ENCODE results near the gene FAM107B. TPM values are rescaled to one million over a fixed set of nuclear protein-coding genes. Genes with fewer than 3 reads are reported as not detected.

The FAM107B gene
- total and polyA plus RNA-seq, 2 donors (not counting 3 experiments of a cell fraction or from before 2014, with no cell fraction given): 39.2 to 176 TPM

DNA sequence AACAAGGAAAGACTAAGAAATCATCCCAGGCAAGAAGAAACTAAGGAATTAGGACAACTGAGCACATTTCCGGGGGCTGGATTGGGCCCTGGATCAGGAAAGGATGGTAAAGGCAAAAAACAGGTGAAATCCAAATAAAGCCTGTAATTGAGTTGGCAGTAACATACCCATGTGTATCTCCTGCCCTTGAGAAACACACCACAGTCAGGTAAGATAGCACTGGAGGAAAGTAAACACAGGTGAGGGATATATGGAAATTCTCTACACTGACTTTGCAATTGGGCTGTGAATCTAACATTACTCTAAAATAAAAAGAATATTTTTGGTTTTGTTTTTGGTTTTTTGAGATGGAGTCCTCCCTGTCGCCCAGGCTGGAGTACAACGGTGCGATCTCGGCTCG is 303.8 kb downstream of the FAM107B start:
- no TSS peak for BruUV-seq (replicated peaks)
- no peak overlapping the region for H3K4me3 ChIP-seq (replicated peaks in 1 of 3; ENCODE audit: insufficient read depth in 1 of 3, low read depth in 1 of 3, low read length in 3 of 3)
- H3K27me3 ChIP-seq (ENCODE audit: control insufficient read depth in 2 of 2, insufficient read depth in 2 of 2, low read length in 2 of 2): peaks cover 18 to 27% of the 10 kb centered on the region in 2 experiments
- no peaks in the 10 kb centered on the region for H3K9me3 ChIP-seq (replicated peaks; ENCODE audit: control insufficient read depth, insufficient read depth, low read length)
- DNase-seq (ENCODE audit: low read depth, low spot score) (no peak), FAIRE-seq (no peak)
- H3K27ac ChIP-seq (ENCODE audit: insufficient read depth, low read depth, low read length): no peak overlapping the region
- no peak overlapping the region for H3K4me2 ChIP-seq (ENCODE audit: insufficient read depth, low read length)
- dilution Hi-C loops (cut with MboI; ENCODE audit: extremely low pct_ligation_motif_present, low sequenced_read_pairs) (no loop called here), intact Hi-C loops (cut with micrococcal nuclease) (loop anchor here (10.0 kb wide), 2 partner anchors 166 to 856 kb away; no protein-coding TSS in a partner anchor)
- POLR2A ChIA-PET: no interaction called here
- H3K4me1 ChIP-seq (ENCODE audit: control insufficient read depth, extremely low read depth, insufficient read depth, low read length): no peaks in the 10 kb centered on the region
- no peak overlapping the region for H2AFZ ChIP-seq (ENCODE audit: low read depth, low read length)
- no peaks in the 10 kb centered on the region for H3K9me1 ChIP-seq (replicated peaks; ENCODE audit: control insufficient read depth, extremely low read depth, insufficient read depth, low read length)
- H3K36me3 ChIP-seq (ENCODE audit: control insufficient read depth in 2 of 2, extremely low read depth in 1 of 2, insufficient read depth in 2 of 2, low read length in 2 of 2): no peaks in the 10 kb centered on the region
- H3K9ac ChIP-seq (replicated peaks; ENCODE audit: extremely low read depth, insufficient read depth, low read length): no peak overlapping the region
- CTCF ChIA-PET: no interaction called here
- H4K20me1 ChIP-seq (replicated peaks; ENCODE audit: control insufficient read depth, extremely low read depth, insufficient read depth, low read length): no peaks in the 10 kb centered on the region
- H3K79me2 ChIP-seq (ENCODE audit: control insufficient read depth, insufficient read depth, low read length): no peaks in the 10 kb centered on the region
- TF ChIP-seq, protein P1, sequence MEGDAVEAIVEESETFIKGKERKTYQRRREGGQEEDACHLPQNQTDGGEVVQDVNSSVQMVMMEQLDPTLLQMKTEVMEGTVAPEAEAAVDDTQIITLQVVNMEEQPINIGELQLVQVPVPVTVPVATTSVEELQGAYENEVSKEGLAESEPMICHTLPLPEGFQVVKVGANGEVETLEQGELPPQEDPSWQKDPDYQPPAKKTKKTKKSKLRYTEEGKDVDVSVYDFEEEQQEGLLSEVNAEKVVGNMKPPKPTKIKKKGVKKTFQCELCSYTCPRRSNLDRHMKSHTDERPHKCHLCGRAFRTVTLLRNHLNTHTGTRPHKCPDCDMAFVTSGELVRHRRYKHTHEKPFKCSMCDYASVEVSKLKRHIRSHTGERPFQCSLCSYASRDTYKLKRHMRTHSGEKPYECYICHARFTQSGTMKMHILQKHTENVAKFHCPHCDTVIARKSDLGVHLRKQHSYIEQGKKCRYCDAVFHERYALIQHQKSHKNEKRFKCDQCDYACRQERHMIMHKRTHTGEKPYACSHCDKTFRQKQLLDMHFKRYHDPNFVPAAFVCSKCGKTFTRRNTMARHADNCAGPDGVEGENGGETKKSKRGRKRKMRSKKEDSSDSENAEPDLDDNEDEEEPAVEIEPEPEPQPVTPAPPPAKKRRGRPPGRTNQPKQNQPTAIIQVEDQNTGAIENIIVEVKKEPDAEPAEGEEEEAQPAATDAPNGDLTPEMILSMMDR (IDR thresholded peaks at IDR 0.05; ENCODE audit: extremely low read depth in 1 of 2, insufficient read depth in 1 of 2, low read depth in 1 of 2, low read length in 2 of 2): no peak
- TF ChIP-seq GATA2 (IDR thresholded peaks at IDR 0.05; ENCODE audit: insufficient read depth, insufficient read length, low read depth, low read length) (no peak), MYC (IDR thresholded peaks at IDR 0.05; ENCODE audit: low read depth, low read length) (no peak), POLR2AphosphoS5 (IDR thresholded peaks at IDR 0.05; ENCODE audit: insufficient read depth, low read depth, low read length) (no peak), JUN (IDR thresholded peaks at IDR 0.05; ENCODE audit: borderline replicate concordance, insufficient read depth, insufficient read length, low read depth) (no peak), FOS (IDR thresholded peaks at IDR 0.05; ENCODE audit: borderline replicate concordance, insufficient read depth, low read length) (no peak), EZH2 (IDR thresholded peaks at IDR 0.05; ENCODE audit: borderline replicate concordance, low read depth, low read length, severe bottlenecking) (no peak), POLR2A (IDR thresholded peaks at IDR 0.05; ENCODE audit: low read depth, low read length) (no peak)
- TF ChIP-seq, protein P2, sequence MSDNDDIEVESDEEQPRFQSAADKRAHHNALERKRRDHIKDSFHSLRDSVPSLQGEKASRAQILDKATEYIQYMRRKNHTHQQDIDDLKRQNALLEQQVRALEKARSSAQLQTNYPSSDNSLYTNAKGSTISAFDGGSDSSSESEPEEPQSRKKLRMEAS (IDR thresholded peaks at IDR 0.05; ENCODE audit: insufficient read depth, insufficient read length): no peak

Measured in endothelial cell of umbilical vein (primary cell).